ENCODE results near the gene CD300LF.

Gene CD300LF

DNA sequence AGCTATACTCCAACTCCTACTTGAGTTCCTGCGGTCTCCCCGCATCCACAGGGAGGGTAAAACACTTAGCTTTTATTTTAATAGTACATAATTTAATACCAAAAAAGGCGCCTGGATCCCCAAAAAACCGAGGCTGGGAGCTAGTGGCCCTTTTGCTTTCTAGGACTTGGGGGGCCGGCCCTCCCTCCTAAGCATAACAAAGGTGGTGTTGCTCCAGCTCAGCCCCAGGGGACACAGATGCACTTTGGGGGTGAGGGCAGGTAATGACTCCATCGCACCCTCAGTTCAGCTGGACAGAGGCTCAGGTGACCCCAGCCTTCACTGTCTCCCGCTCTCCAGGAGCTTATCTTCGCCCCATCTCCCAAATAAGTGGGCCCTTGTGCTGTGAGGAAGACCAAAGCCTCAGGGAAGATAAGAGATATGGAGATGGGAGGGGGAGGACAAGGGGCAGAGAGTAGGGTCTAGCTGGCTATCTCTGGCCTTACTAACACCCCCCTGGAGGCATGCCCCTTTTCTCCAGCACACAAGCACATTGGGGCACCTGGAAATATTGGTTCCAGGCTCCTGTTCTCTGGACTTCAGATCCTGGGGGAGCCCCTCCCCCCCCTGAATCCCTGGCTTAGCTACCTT lies 32.9 kb upstream of the CD300LF start:
- DNase-seq (ENCODE audit: low read depth) = no peak

GRCh38 chr17:74744714-74745547 lies 32.2 kb upstream of the CD300LF start:
- DNase-seq (ENCODE audit: low read depth) = peak; percentile 75

GRCh38 chr17:74744349-74744713 lies 31.6 kb upstream of the CD300LF start:
- DNase-seq (ENCODE audit: low read depth) = no peak

GRCh38 chr17:74743755-74744154 lies 31.0 kb upstream of the CD300LF start:
- DNase-seq (ENCODE audit: low read depth) = no peak

GRCh38 chr17:74742978-74743545 lies 30.3 kb upstream of the CD300LF start:
- DNase-seq (ENCODE audit: low read depth) = no peak

GRCh38 chr17:74742153-74742515 lies 29.4 kb upstream of the CD300LF start:
- DNase-seq (ENCODE audit: low read depth) = peak; percentile 59

GRCh38 chr17:74740641-74741387 lies 28.1 kb upstream of the CD300LF start:
- DNase-seq (ENCODE audit: low read depth) = no peak

- DNase-seq (ENCODE audit: low read depth) = no peak
Measured at GRCh38 chr17:74740173-74740572, 27.4 kb upstream of the CD300LF start.

DNA sequence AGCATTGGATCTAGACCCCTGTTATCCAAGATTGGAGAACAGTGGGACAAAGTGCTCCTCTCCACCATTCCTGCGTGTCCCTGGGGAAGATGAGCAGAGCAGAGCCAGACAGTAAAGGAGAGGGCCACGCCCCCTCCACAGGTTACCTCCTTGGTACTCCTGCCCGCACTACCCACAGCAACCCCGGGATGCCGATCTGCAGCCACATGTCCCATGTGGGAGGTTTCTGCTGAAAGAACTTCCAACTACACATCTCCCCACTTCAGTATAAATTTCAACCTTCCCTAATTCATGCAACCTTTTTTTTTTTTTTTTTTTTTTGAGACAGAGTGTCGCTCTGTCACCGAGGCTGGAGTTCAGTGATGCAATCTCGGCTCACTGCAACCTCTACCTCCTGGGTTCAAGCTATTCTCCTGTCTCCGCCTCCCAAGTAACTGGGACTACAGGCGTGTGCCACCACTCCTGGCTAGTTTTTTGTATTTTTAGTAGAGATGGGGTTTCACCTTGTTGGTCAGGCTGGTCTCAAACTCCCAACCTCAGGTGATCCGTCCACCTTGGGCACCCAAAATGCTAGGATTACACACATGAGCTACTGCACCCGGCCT lies 26.6 kb upstream of the CD300LF start:
- no peak for DNase-seq (ENCODE audit: low read depth)

GRCh38 chr17:74738051-74738996 lies 25.6 kb upstream of the CD300LF start:
- peak; percentile 66 for DNase-seq (ENCODE audit: low read depth)

DNA sequence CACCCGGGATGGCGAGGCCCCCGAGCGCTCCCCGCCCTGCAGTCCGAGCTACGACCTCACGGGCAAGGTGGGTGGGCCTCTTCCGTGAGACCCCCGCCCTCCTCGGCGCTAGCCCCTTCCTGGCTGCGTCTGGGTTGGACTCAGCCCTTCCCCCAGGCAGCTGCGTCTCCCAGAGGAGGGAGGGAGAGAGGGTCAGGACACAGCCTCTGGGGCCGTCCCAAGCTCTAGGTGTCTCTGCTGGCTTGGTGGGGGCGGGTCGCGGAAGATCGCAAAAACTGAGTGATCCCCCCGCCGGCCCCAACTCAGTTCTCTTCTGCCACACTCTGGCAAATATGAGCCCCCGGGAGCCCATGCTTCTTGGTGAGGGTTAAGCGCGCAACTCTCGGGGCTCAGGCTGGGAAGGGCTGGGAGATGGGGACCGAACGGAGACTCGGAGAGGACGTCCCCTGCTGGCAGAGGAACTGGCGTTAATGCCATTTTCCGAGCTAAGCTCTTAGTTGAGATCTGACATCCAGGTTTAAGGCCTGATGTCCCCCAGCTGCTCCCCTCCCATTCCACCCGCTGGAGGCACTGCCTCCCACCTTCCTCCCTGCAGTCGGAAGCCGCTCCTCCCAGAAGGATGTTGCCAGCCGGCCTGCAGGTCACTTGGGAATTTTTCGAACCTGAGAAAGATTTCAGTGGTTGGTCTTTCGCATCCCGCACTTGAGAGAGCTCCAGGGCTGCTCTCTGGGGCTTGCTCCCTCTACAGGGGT lies 24.8 kb upstream of the CD300LF start:
- DNase-seq (ENCODE audit: low read depth) = no peak

DNA sequence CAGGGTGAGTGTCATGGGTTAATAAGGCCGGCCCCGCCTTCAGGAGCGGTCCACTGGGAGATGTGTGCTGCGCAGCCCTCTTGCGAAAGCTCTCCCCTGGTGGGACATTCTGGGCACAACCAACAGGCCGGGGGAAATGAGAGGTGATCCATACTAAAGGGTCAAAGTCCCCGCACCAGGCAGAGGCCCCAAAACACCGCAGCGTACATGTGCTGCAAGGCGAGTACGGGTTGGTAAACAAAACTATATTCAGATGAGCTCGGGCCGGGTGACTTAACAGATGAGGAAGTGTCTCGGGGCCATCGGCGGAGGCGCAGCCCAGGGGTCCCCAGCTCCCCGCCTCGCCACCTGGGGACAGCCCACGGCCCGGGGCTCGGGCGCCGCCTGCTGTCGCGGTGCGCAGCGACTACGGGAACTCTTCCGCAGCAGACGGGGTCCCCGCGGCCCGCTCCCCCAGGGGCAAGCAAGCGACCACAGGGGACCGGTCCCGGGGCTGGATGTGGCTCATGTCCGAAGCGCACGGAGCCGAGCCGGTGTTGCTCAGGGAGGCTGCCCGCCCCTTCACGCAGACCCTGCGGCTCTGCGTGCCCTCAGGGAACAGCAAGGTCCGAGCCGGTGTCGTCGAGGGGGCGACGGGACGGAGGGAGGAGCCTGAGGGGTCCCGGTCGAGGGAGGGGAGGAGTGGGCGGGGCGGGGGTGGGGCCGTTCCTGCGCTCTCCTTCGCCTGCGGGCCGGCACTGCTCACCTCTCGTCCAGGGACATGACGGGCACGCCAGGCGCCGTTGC lies 24.0 kb upstream of the CD300LF start, which contains the start of gene RAB37:
Gene RAB37, plus strand, starts transcription at position 744 of the 786 bp plus-strand sequence. Its CDS starts 17 bp downstream, at position 761.
- DNase-seq (ENCODE audit: low read depth) = peak; percentile 31

- no peak for DNase-seq (ENCODE audit: low read depth)
Measured at GRCh38 chr17:74734256-74734655, 21.5 kb upstream of the CD300LF start.

GRCh38 chr17:74733365-74734122 lies 20.8 kb upstream of the CD300LF start:
- no peak for DNase-seq (ENCODE audit: low read depth)

- DNase-seq (ENCODE audit: low read depth) = no peak
Measured at GRCh38 chr17:74732042-74732867, 19.5 kb upstream of the CD300LF start.

DNA sequence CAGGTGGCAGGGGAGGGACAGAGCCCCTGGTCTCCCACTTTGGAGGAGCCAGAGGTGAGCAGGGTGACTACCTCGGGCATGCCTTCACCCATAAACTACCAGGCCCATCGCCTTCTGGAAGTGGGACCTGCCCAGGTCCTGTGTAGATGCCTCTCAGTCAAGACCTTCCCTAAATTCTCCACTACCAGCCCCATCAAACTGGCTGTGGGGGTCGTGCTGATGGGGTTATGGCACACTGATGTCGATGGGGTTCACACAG lies 18.6 kb upstream of the CD300LF start:
- DNase-seq (ENCODE audit: low read depth) = no peak

DNA sequence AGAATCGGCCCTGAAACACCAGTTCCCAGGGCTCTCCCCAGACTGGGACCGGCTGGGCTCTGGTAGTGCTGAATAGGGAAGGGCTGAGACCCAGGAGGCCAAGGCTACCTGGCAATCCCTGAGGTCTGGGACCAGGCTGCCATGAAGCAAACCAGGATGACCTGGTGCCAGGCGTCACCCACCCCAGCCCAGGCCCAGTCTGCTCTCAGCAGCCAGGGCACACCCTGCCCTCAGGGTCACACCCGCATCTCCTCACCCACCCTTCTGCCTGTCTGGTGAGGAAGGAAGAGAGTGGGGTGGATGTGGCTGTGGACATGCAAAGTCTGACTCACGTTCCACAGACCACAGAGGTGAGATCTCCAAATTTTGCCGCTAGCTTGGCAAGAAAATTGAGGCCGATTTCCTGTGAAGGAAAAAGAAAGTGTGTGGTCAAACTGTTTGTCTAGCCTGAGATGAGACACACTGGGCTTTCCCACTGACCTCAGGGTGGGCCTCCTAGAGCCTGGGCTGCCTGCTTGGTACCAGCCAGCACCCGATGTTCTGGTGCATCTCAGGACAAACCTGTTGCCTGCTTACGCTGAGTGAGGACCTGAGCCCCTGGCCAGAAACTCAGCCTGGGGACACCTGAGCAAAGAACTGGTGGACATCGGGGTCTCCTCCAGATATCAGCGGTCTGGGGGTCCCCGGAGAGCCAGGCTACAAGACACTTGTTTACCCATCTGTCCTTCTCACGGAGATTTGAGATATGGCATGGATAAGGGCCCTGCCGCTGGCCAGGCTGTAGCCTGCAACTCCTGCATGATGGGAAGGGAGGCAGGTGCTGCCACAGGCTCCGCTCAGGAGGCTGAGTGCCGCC lies 18.0 kb upstream of the CD300LF start:
- peak; percentile 51 for DNase-seq (ENCODE audit: low read depth)

Measured in activated T-helper 1 cell treated with Interleukin-2 at 50 U/mL for 16 hours (primary cell).